Measurements from ENCODE around the gene MARCHF2. TPM values are rescaled to one million over a fixed set of nuclear protein-coding genes. Genes with fewer than 3 reads are reported as not detected.
"Not testable (repeated sequence)": the region's sequence is repeated elsewhere in the genome, so short reads cannot be mapped to it uniquely, and the experiment has no call there.

MARCHF2 gene
- total RNA-seq, 2 experiments from 2014 or later: 9.2 to 10.3 TPM

DNA sequence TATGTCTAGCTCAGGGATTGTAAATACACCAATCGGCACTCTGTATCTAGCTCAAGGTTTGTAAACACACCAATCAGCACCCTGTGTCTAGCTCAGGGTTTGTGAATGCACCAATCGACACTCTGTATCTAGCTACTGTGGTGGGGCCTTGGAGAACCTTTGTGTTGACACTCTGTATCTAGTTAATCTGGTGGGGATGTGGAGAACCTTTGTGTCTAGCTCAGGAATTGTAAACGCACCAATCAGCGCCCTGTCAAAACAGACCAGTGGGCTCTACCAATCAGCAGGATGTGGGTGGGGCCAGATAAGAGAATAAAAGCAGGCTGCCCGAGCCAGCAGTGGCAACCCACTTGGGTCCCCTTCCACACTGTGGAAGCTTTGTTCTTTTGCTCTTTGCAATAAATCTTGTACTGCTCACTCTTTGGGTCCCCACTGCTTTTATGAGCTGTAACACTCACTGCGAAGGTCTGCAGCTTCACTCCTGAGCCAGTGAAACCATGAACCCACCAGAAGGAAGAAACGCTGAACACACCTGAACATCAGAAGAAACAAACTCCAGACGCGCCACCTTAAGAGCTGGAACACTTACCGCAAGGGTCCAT, 36.6 kb upstream of the MARCHF2 start:
- H3K4me1 Mint-ChIP-seq (ENCODE audit: low read depth); H3K4me3 Mint-ChIP-seq; H3K9me3 Mint-ChIP-seq; H3K27ac Mint-ChIP-seq; H3K27me3 Mint-ChIP-seq (ENCODE audit: low read depth); H3K36me3 Mint-ChIP-seq (ENCODE audit: low read depth); DNase-seq; intact Hi-C loops (cut with micrococcal nuclease): not testable (repeated sequence)
- CTCF ChIA-PET: interaction anchor here (0.7 to 1.8 kb wide), 2 partner anchors 23 to 265 kb away, joined by 3 to 9 read pairs; no protein-coding TSS in a partner anchor

- H3K9me3 Mint-ChIP-seq: peaks cover 2% of the 10 kb centered on the region
- H3K27ac Mint-ChIP-seq: no peak overlapping the region
- DNase-seq: no peak
- no peak overlapping the region for H3K4me3 Mint-ChIP-seq
- peaks cover 5% of the 10 kb centered on the region for H3K4me1 Mint-ChIP-seq (ENCODE audit: low read depth)
- peaks cover 3% of the 10 kb centered on the region for H3K36me3 Mint-ChIP-seq (ENCODE audit: low read depth)
- CTCF ChIA-PET: interaction anchor here (1.8 kb wide), 1 partner anchor 24 kb away, joined by 9 read pairs; no protein-coding TSS in a partner anchor
- intact Hi-C loops (cut with micrococcal nuclease): no loop called here
- H3K27me3 Mint-ChIP-seq (ENCODE audit: low read depth): no peaks in the 10 kb centered on the region
Measured at GRCh38 chr19:8377598-8377997, 35.5 kb upstream of the MARCHF2 start.

DNA sequence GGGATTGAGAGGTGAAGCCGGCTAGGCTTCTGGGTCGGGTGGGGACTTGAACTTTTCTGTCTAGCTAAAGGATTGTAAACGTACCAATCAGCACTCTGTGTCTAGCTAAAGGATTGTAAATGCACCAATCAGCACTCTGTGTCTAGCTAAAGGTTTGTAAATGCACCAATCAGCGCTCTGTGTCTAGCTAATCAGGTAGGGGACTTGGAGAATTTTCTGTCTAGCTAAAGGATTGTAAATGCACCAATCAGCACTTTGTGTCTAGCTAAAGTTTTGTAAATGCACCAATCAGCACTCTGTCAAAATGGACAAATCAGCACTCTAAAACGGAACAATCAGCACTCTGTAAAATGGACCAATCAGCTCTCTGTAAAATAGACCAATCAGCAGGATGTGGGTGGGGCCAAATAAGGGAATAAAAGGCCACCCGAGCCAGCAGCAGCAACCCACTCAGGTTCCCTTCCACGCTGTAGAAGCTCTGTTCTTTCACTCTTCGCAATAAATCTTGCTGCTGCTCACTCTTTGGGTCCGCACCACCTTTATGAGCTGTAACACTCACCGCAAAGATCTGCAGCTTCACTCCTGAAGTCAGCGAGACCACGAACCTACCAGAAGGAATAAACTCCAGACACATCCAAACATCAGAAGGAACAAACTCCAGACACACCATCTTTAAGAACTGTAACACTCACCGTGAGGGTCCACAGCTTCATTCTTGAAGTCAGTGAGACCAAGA, 33.8 kb upstream of the MARCHF2 start:
- not testable (repeated sequence) for DNase-seq

GRCh38 chr19:8384569-8384968, 28.5 kb upstream of the MARCHF2 start:
- not testable (repeated sequence) for H3K27ac Mint-ChIP-seq

More for the DNA sequence above, 33.8 kb upstream of the MARCHF2 start:
- intact Hi-C loops (cut with micrococcal nuclease); H3K27ac Mint-ChIP-seq; H3K9me3 Mint-ChIP-seq; H3K4me1 Mint-ChIP-seq (ENCODE audit: low read depth); H3K36me3 Mint-ChIP-seq (ENCODE audit: low read depth); H3K27me3 Mint-ChIP-seq (ENCODE audit: low read depth); H3K4me3 Mint-ChIP-seq: not testable (repeated sequence)
- CTCF ChIA-PET: interaction anchor here (0.8 kb wide), 1 partner anchor 24 kb away, joined by 3 read pairs; no protein-coding TSS in a partner anchor

GRCh38 chr19:8385103-8385502, 28.0 kb upstream of the MARCHF2 start:
- intact Hi-C loops (cut with micrococcal nuclease); CTCF ChIA-PET; DNase-seq; H3K9me3 Mint-ChIP-seq; H3K4me1 Mint-ChIP-seq (ENCODE audit: low read depth); H3K4me3 Mint-ChIP-seq; H3K36me3 Mint-ChIP-seq (ENCODE audit: low read depth); H3K27me3 Mint-ChIP-seq (ENCODE audit: low read depth); H3K27ac Mint-ChIP-seq: not testable (repeated sequence)

More at GRCh38 chr19:8384569-8384968, 28.5 kb upstream of the MARCHF2 start:
- H3K4me3 Mint-ChIP-seq; H3K27me3 Mint-ChIP-seq (ENCODE audit: low read depth); intact Hi-C loops (cut with micrococcal nuclease); H3K9me3 Mint-ChIP-seq; H3K4me1 Mint-ChIP-seq (ENCODE audit: low read depth); DNase-seq; H3K36me3 Mint-ChIP-seq (ENCODE audit: low read depth); CTCF ChIA-PET: not testable (repeated sequence)

GRCh38 chr19:8385566-8385965, 27.5 kb upstream of the MARCHF2 start:
- H3K27ac Mint-ChIP-seq; H3K4me1 Mint-ChIP-seq (ENCODE audit: low read depth); CTCF ChIA-PET; intact Hi-C loops (cut with micrococcal nuclease); H3K27me3 Mint-ChIP-seq (ENCODE audit: low read depth); H3K9me3 Mint-ChIP-seq; H3K36me3 Mint-ChIP-seq (ENCODE audit: low read depth); DNase-seq; H3K4me3 Mint-ChIP-seq: not testable (repeated sequence)

DNA sequence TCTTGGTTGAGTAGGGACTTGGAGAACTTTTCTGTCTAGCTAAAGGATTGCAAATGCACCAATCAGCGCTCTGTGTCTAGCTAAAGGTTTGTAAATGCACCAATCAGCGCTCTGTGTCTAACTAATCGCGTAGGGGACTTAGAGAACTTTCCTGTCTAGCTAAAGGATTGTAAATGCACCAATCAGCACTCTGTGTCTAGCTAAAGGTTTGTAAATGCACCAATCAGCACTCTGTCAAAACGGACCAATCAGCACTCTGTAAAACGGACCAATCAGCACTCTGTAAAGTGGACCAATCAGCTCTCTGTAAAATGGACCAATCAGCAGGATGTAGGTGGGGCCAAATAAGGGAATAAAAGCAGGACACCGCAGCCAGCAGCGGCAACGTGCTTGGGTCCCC, 26.7 kb upstream of the MARCHF2 start:
- H3K27me3 Mint-ChIP-seq (ENCODE audit: low read depth); H3K9me3 Mint-ChIP-seq; intact Hi-C loops (cut with micrococcal nuclease); H3K4me3 Mint-ChIP-seq; DNase-seq; CTCF ChIA-PET; H3K27ac Mint-ChIP-seq; H3K36me3 Mint-ChIP-seq (ENCODE audit: low read depth): not testable (repeated sequence)
- H3K4me1 Mint-ChIP-seq (ENCODE audit: low read depth): peaks cover 13% of the 10 kb centered on the region

GRCh38 chr19:8386990-8387389, 26.1 kb upstream of the MARCHF2 start:
- Mint-ChIP-seq H3K36me3 (ENCODE audit: low read depth) (peaks cover 4% of the 10 kb centered on the region), H3K27me3 (ENCODE audit: low read depth) (no peaks in the 10 kb centered on the region), H3K4me1 (ENCODE audit: low read depth) (peaks cover 18% of the 10 kb centered on the region), H3K9me3 (no peaks in the 10 kb centered on the region), H3K4me3 (no peak overlapping the region), H3K27ac (no peak overlapping the region)
- intact Hi-C loops (cut with micrococcal nuclease): no loop called here
- no peak for DNase-seq
- CTCF ChIA-PET: no interaction called here

- no peak for DNase-seq
- Mint-ChIP-seq H3K36me3 (ENCODE audit: low read depth) (peaks cover 4% of the 10 kb centered on the region), H3K4me1 (ENCODE audit: low read depth) (peaks cover 24% of the 10 kb centered on the region), H3K27me3 (ENCODE audit: low read depth) (no peaks in the 10 kb centered on the region), H3K27ac (no peak overlapping the region), H3K9me3 (no peaks in the 10 kb centered on the region), H3K4me3 (peak overlapping the region; percentile 17)
- CTCF ChIA-PET: interaction anchor here (0.6 kb wide), 1 partner anchor 1038 kb away, joined by 5 read pairs; no protein-coding TSS in a partner anchor
- intact Hi-C loops (cut with micrococcal nuclease): no loop called here
Measured at GRCh38 chr19:8387688-8388611, 25.2 kb upstream of the MARCHF2 start.

DNA sequence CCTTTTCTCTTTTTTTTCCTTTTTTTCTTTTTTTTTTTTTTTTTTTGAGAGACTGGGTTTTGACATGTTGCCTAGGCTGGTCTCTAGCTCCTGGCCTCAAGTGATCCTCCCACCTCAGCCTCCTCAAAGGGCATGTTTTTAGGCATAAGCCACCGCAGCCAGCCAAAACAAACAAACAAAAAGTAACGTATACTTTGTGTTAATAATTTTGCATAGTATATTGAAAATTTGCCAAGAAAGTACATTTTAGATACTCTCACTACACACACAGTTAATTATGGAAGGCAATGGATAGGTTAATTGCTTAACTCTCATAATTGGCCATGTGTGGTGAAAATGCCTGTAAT, 24.5 kb upstream of the MARCHF2 start:
- intact Hi-C loops (cut with micrococcal nuclease): no loop called here
- no peak overlapping the region for H3K27ac Mint-ChIP-seq
- CTCF ChIA-PET: interaction anchor here (2.0 kb wide), 1 partner anchor 53 kb away, joined by 7 read pairs; no protein-coding TSS in a partner anchor
- DNase-seq: no peak
- H3K36me3 Mint-ChIP-seq (ENCODE audit: low read depth): peaks cover 4% of the 10 kb centered on the region
- no peaks in the 10 kb centered on the region for H3K9me3 Mint-ChIP-seq
- no peak overlapping the region for H3K4me3 Mint-ChIP-seq
- no peaks in the 10 kb centered on the region for H3K27me3 Mint-ChIP-seq (ENCODE audit: low read depth)
- H3K4me1 Mint-ChIP-seq (ENCODE audit: low read depth): peaks cover 27% of the 10 kb centered on the region

DNA sequence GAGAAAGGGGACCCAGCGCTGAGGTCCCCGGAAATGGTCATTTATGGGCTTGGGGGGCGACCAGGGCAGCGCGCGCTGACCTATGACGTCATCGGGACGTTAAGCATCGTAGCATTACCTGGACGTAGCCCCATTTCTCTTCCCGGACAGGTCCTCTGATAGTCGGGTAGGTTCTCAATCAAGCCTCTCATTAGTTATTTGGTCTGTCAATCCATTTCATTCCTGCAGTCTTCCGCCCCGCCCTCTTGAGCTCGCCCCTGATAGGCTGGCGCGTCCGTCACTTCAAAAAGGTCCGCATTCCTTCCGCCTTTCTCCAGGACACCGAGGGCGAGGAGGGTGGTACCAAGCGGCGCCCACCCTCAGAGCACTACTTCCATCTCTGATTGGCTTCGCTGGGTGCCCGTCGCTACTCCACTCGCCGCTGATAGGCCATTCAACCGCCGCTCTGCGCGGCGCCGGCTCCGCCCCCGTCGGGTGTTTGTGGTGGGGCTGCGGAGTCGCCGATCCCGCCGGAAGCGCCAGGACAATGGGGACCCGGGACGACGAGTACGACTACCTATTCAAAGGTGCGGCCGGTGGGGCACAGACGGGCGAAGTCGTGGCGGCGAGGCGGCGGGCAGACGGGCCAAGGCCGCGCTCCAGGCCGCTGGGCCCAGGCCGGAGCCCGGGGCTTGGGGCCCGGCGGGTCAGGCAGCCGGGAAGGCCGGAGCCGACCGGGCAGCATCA, 23.1 kb upstream of the MARCHF2 start, which contains the start of gene RAB11B:
Gene RAB11B, plus strand, starts transcription at position 470 of the 726 bp plus-strand sequence. Its CDS starts 57 bp downstream, at position 527.
- DNase-seq: peak; percentile 100
- peak within 1 kb of the TSS; percentile 96 for H3K27ac Mint-ChIP-seq
- peak within 1 kb of the TSS; percentile 93 for H3K4me3 Mint-ChIP-seq
- CTCF ChIA-PET: interaction anchor here (0.6 to 6.6 kb wide), 3 partner anchors 36 to 93 kb away, joined by 3 to 41 read pairs (median 7); no protein-coding TSS in a partner anchor
- H3K9me3 Mint-ChIP-seq: no peaks in the 10 kb centered on the region
- H3K36me3 Mint-ChIP-seq (ENCODE audit: low read depth): peaks cover 4% of the 10 kb centered on the region
- H3K4me1 Mint-ChIP-seq (ENCODE audit: low read depth): peaks cover 25% of the 10 kb centered on the region
- intact Hi-C loops (cut with micrococcal nuclease): loop anchor here (1.0 to 5.0 kb wide), 6 partner anchors 23 to 442 kb away; partner anchors contain the start of genes MARCHF2, MBD3L1, NDUFA7 and RPS28
- no peaks in the 10 kb centered on the region for H3K27me3 Mint-ChIP-seq (ENCODE audit: low read depth)
